HG03139 (cell line): Measurements from ENCODE around the gene SGTA.

Experiments used
- ATAC-seq: cut with Tn5 transposase; IDR thresholded peaks from one replicate; pipeline ENCODE4 v1.9.1; 2021; ENCODE audit not compliant: unreplicated experiment

SGTA gene

DNA sequence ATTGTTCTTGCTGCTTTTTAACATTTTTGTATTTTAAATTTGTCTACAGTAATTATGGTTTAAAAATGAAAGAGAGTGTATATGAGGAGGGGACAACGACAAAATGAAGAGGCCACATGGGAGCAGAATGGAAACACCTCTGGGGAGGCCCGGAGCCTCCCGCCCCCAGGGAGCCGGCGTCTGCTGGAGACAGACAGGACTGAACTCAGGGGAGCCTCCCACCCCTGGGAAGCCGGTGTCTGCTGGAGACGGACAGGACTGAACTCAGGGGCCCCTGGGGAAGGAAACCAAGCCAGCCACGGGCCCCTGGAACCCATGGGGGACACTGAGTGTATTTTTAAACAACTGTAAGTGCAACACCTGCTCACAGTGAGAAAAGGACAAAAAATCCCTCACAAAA is 26.6 kb downstream of the SGTA start:
- ATAC-seq, result no peak

DNA sequence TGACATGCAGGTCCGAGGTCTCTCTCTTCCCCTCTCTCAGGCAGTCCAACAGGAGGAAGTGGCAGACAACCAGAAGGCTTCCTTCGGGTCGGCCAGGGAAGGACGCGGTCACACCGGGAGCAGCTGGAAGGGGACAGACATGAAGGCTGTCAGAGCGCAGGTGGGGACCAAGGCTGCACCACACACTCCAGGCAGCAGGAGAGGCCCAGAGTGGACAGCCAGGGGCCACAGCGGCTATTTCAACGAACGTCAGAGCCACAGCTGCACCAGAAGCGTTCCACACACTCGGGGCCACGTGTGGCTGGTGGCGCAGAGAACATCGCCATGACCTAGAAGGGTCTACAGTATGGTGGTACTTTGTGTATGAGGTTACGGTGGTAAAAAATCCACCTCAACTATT is 27.3 kb downstream of the SGTA start:
- no peak for ATAC-seq

DNA sequence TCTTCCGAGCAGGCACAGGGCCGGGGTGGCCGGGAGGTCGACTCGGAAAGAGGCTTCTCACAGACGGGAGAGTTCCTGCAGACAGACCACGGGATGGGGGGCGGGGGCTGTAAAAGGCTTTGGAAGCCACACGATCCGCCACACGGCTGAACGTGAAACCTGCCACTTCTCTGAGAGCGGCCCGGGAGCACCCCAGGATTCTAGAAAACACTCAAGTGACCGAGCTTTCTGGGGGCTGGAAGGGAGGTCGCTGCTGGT is 27.7 kb downstream of the SGTA start:
- ATAC-seq, result no peak

DNA sequence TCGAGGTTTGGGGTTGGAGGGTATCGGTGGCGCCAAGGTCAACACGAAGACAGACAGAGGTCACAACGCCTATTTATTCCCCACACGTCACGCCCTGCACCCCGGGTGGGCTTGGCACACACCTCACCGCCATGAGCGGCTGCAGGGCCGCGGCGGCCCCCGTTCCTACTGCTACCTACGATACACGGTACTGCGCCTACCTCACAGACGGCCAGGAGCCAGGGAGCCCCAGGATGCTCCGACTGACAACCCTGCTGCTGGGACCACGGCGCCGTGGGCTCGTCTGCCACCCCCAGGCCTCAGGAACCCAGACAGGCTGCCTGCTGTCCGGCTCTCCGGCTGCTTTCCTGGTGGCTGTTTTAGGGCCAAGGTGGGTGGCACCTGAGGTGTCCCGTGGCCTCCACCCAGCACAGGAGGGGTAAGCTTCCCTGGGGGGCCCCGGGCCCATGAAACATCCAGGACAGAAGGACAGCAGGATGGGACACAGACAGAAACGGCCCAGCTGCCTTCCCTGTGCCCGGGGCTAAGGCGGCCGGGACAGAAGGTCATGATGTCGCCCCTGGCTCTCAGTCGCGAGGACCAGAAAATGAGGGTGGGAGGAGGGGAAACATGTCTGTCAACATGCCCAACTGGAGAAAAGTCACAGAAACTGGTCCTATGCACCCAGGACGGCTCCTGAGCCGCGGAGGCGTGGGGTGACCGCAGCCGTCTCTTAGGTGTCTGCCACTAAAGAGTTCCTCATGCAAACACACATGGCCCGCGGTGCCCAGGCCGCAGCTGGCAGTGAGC is 28.2 kb downstream of the SGTA start:
- ATAC-seq, result no peak

DNA sequence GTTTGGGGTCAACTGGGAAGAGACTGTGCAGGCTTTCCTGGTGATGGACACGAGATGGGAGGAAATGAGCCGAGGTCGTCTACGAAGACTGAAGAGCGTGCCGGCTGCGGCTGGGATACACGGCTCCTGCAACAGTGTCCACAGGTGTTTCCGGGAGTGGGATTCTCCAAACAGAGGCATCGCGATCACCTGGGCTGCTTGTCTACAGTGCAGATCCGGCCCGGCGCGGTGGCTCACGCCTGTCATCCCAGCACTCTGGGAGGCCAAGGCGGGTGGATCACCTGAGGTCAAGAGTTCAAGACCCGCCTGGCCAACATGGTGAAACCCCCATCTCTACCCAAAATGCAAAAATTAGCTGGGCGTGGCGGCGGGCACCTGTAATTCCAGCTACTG is 31.6 kb downstream of the SGTA start:
- ATAC-seq, result no peak

DNA sequence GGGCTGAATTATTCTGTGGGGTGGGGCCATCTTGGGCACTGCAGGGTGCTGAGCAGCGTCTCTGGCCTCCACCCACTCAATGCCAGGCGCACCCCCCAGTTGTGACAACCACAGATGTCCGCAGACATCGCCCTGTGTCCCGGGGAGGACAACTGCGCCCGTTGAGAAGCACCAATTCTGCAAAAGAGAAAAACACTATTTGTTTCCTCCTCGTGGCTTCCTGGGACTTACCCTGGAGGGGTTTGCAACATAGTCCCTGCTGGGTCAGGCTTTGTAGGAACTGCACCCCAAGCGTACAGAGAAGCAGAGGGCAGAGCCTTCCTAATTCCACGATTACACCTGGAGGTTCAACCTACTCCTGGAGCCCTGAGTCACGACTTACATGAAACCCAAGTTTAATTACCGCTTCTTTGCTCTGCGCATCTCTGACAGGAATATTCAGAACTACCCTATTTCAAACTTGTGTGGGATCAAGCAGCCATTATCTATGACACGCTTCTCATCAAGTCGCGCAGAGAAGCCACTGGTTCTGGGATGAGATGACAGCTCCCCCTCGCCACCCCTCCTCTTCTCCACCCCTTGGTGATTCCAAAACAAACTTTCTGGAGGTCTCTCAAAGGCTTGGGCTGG is 32.1 kb downstream of the SGTA start:
- no peak for ATAC-seq

DNA sequence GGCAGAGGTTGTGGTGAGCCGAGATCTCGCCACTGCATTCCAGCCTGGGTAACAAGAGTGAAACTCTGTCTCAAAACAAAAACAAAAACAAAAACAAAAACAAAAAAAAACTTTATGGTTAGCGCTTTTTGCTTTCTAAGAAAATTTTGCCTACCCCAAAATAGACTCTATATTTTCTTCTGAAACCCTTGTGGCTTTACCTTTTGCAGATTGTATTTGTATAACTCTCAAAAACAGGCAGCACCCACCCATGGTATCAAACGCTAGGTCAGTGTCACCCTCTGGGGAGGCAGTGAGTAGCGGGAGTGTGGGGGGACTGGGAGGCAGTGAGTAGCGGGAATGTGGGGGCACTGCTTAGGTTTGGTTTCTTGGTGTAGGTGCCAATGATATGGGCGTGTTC is 35.7 kb downstream of the SGTA start:
- ATAC-seq, result no peak

DNA sequence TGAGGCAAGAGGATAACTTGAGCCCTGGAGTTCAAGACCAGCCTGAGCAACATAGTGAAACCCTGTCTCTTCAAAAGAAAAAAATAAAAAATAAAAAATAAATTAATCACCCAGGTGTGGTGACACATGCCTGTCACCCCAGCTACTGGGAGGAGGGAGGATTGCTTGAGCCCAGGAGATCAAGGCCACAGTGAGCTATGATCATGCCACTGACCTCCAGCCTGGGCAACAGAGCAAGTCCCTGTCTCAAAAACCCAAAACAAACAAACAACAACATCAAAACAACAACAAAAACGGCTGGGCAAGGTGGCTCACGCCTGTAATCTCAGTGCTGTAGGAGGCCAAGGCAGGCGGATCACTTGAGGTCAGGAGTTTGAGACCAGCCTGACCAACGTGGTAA is 39.0 kb downstream of the SGTA start:
- ATAC-seq, result no peak

DNA sequence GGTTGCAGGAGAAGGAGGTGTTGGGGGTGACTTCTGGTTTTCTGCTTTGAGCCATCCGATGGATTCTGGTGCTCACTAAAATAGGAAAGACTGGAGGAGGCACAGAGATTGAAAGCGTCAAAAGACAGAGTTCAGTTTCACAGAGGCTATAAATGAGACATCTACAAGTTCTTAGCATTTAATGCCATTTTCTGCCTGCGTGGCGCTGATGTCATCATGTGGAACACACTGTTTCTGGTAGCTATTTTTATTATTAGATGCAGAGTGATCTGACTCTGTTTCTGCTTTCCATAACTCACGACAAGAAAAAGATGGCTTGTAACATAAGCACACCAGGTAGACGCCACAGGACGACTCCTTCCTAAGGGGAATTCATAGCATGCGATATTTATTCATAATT is 40.0 kb downstream of the SGTA start:
- ATAC-seq, result no peak

DNA sequence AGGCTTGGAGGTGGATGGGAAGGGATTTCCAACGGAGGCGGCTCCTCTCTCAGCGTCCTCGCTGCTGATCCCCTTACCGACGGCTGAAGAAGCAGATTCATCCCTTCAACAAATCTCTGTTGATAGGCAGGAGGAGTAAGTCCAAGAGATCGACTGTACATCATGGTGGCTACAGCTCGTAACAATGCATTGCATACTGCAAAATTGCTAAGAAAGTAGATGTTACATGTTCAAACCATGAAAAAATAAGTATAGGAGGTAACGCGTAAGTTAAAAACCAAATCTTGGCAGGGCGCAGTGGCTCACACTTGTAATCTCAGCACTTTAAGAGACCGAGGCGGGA is 42.8 kb downstream of the SGTA start:
- no peak for ATAC-seq

DNA sequence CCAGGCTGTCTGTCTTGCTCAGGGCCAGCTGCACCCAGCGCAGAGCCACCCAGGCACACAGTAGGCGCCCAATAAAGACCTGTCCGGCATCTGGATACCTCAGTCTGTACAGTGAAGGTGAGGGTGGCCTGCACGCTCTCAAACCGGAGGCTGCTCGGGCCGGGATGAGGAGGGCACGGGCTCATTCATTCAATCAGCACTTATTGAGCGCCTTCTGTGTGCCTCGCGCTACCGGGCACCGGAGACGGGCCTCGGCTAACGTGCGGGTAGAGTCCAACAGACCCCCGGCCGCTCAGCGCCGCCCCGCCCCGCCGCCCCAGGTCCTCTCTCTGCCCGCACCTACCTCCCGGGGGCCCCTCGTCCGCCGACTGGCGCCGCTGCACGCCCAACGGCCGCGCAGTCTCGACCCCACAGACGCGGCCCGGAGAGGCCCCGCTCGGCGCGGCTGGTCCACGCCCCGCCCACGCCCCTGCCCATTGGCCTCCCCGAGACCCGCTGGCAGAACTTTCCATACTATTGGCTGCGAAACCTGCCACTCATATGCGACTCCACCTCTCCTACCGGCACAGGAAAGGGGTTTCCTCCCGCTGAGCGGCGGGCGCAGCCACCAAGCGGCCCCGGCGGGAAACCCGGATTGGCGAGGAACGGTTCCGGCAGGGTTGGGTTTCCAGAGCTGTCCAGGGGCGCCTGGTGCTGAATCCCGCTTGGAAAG is 43.3 kb downstream of the SGTA start, which contains the start of gene SLC39A3:
Gene SLC39A3 (minus strand): TSS at position 416 of the 712 bp plus-strand sequence. CDS start 2,760 bp downstream, outside the sequence.
- peak; percentile 89 for ATAC-seq

DNA sequence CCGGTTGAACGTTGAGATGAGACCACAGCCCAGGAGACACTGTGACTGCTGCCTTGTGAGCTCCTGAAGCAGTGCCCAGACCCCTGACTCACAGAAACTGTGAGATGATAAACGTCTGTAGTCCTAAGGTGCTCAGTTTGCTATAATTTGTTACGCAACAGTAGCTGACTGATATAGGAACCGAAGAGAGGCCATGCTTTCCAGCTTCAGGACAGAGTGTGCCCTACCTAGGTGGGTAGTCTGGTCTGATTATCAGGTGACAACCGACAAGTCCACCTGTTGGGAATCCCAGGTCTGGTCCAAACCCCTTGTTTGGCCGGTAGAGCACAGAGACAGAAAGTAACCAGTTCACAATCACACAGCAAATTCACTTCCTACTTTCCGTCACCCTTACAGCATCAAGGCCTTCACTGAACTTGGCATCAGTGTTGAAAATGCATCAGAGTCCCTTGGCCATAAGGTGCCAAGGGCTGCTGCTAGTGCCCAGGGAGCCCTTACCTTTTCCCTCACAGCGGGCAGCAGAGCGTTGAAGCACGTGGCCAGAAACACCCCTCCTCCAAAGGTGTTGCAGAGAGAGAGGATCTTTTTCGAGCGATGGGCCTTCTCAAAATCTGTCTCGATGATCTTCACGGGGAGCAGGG is 46.4 kb downstream of the SGTA start:
- ATAC-seq, result no peak

DNA sequence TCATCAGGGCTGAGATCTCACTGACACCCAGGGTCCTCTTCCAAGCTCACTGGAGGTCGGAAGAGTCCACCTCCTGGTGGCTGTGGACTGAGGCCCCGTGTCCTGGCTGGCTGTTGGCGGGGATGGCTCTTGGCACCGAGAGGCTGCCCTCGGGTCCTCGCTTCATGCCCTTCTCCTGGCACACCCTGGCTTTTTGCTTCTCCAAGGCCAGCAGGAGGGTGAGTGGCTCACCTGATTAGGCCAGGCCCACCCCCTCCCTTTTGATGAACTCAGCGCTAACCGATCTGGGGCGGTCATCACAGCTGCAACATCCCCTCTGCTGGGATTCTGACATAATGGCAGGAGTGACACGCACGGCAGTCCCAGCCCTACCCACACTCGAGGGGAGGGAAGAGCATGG is 47.7 kb downstream of the SGTA start:
- ATAC-seq, result no peak

DNA sequence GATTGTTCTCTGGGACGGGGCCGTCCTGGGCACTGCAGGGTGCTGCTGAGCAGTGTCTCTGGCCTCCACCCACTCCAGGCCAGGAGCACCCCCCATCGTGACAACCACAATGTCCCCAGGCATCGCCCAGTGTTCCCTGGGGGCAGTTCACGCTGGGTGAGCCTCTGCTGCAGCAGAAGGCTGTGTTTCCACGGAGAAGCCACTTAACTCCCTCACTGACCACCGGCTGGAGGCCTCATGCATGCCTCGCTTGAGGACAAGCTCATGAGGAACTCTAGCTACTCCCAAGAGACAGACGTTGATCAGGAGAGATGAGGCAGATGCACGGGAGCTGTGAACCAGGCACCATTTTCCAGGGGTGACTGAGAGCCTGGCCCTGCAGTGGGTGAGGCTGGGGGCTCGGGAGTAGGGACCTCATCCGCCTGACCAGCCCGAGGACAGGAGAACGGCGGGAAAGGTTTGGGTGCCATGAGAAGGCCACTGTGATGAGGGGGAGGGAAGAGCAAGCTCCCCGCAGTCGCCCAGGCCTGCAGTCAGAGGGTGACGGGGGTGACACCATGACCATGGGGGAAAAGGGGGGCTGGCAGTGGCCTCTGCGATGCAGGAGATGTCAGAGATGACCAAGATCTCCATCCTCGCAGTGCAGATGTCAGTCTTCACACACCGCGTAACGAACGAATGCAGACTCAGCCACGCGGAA is 48.3 kb downstream of the SGTA start:
- no peak for ATAC-seq

DNA sequence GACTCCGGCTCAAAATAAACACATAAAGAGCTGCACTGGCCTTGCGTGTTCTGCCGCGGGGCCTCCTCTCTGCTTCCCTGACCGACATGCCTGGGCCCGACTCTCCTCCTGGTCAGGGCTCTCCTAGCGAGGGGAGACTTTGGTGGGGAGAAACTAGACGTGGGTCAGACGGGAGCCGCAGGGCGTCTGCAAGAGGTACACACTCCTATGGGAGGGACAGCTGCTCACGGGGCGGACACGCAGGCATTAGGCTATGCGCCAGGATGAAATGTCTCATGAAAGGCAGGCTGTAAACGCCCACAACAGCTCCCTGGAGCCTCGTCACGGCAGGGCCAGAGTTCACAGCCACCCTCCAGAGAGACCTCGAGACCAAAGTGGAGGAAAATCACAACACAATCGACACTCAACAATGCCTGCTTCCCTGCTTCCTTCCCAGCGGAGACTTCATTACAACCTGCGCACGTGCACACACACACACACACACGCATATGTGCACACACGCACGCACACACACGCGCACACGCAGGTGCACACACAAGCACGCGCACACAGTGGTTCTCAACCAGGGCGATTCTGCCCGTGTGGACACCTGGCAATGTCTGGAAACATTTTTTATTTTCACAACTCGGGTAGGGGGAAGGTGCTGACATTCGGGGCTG is 49.0 kb downstream of the SGTA start:
- ATAC-seq, result no peak

DNA sequence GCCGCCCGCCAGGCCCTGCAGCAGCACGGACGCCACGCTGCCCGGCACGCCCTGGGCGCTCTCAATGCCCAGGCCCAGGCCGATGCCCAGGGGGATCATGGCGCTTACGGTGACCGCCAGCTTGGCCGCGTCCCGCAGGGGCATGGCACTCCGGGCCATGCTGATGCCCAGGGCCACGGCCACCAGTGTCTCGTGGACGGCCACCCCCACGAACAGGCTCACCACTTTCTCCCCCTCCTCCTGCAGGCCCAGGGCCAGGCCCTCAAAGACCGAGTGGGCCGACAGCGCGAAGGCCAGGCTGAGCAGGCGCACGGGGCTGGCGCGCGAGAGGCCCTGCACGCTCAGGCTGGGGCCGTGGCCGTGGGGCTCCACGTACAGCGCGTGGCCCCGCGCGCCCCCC is 50.2 kb downstream of the SGTA start:
- no peak for ATAC-seq

DNA sequence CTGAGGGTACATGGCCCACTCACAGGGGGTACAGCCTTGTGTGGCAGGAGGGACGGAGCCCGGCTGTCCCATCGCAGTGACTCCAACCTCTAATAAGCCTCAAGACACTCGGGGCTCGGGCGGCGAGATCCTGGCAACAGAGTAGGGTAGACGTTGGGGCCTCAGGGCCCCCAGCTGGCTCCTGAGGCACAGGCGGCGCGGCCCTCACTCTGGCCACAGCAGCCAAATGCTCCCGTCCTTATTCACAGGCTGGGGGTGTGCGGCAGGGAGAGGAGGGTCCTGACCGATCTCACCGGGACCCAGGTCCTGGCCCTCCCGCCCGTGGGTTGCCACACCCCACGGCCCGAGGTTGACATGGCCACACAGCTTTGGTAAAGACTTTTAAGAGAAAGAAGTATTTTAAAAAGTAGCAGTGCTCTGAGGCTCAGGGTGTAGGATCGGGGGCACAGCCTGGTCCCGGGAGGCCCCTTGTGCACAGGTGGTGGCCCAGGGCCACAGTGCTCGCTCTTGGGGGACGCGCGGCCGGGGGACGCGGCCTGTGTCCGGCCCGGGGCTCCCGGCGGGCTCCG is 50.8 kb downstream of the SGTA start:
- no peak for ATAC-seq

DNA sequence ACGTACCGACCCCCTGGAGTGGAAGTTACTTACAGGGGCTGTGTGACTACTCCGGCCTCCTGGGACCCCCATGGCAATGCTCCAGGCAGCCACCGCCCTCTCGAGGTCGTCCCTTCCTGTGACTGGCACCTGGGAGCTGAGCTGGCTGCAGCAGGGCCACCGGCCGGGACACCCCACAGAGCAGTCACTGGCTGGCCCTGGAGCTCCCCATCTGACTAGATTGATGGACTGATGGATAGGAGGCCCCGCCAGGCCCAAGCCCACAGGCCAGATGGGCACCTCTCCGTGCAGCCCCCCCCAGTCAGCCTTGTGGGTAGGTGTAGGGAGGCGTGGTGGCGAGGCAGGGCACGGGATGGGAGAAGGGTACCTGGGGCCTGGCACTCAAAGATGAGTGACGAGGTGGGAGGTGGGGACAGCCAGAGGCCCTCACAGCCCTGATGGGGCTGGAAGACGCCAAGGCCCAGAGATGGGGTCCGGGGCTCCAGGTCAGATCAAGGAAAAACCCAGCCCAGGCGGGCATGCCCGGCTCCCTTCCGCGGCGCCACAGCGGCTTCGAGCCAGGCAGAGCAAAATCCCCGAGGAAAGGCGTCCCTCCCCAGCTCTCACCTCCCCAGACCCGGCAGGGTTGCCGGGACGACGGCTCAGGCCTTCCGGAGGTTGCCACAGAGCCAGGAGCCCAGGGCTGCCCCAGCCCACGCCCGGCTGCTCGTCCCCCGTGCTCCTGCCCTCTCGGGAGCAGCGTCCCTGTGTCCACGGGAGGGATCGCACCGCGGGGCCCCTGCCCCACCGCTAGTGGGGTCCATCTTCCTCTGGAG is 51.7 kb downstream of the SGTA start:
- no peak for ATAC-seq

DNA sequence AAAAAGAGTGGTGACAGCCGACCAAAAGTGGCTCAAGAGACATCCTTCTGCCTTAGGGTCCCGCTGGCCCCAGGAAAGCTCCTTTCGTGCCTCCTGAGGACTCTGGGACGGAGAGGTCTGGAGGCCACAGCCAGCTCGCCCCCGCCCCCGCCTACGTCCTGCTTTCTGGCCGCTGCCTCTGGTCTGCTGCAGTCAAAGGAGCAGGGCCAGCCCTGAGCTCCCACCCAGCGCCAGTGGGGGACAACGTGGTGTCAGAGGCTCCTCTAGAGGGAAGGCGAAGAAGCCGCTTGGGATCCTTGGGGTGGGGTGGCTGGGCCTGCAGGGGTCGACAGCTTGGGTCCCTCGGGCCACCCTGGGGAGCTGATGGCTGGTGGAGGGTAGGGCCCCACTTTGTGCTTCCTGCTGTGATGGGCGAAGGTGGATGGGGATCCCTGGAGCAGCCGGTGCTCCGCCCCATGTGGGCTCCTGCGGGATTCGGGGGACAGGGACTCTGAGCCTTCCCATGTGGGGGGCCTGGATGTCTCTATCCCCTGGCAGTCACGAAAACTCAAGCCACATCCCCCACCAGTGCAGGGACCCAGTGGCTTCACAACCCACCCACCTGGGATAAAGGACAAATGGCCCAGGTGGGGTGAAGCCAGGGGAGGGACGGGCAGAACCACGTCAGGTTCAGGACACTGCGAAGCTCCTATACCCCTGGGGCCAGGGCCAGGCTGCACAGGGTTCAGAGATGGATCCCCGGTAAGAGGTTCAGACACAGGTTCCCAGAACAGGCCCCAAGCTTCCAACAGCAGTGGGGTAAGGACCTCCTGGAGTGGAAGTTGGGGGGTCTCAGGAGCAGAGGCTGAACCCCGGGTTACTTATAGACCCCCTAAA is 52.9 kb downstream of the SGTA start:
- ATAC-seq, result no peak
